AG10803 (cell line): ENCODE measurements around the gene IGFLR1.

Experiments used
- DNase-seq: peaks from one replicate; pipeline ENCODE4 v3.0.0; 2010; ENCODE audit warnings: low read depth
- H3K4me3 ChIP-seq: 2 replicates; pipeline ENCODE4 v1.5.1; 2011; ENCODE audit warnings: mild to moderate bottlenecking, low read length, control low read depth
- CTCF ChIP-seq: conservative IDR thresholded peaks from 2 replicates; pipeline ENCODE4 v1.5.1; 2011; ENCODE audit warnings: mild to moderate bottlenecking, low read length, control low read depth, inconsistent platforms

IGFLR1 gene

GRCh38 chr19:35739275-35740107 lies 2.8 kb downstream of the IGFLR1 start:
- no peak for DNase-seq
- peak overlapping the region; percentile 67 for H3K4me3 ChIP-seq
- no peak for TF ChIP-seq CTCF

- TF ChIP-seq CTCF, result no peak
- no peak for DNase-seq
- H3K4me3 ChIP-seq, result no peak overlapping the region
Observed at GRCh38 chr19:35738887-35739229, 3.4 kb downstream of the IGFLR1 start.

GRCh38 chr19:35738021-35738886 lies 4.0 kb downstream of the IGFLR1 start:
- no peak overlapping the region for H3K4me3 ChIP-seq
- DNase-seq, result no peak
- no peak for TF ChIP-seq CTCF

- H3K4me3 ChIP-seq, result no peak overlapping the region
- TF ChIP-seq CTCF, result no peak; the same call in 1 of the 2 replicates
- DNase-seq, result no peak
Observed at GRCh38 chr19:35736913-35737886, 5.1 kb downstream of the IGFLR1 start.

GRCh38 chr19:35734889-35735288 lies 7.4 kb downstream of the IGFLR1 start:
- no peak overlapping the region for H3K4me3 ChIP-seq
- no peak for TF ChIP-seq CTCF
- no peak for DNase-seq

- H3K4me3 ChIP-seq, result no peak overlapping the region
- no peak for DNase-seq
- no peak for TF ChIP-seq CTCF
Observed at GRCh38 chr19:35734273-35734672, 8.0 kb downstream of the IGFLR1 start.
